ENCODE data around the gene DLG2. TPM values are rescaled to one million over a fixed set of nuclear protein-coding genes. Genes with fewer than 3 reads are reported as not detected.

DLG2 gene
- polyA plus RNA-seq, 3 donors, result 0.24 to 0.39 TPM; not detected in 1

DNA sequence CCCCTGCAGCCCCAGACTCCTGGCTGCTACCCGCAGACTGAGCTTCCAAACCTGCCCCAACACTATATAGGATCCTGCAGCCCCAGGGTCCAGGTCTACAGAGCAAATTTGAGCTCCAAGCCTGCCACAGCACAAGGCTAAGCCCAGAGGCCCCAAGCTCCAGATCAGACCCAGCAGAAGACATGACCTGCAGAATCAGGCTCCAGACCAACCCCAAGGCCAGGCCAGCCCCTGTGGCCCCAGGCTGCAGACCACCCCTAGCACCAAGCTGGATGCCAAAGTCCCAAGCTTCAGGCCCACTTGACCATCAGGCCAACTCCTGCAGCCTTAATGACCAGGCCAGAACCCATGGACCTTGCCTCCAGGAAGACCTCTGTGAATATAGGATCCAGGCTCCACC, 145.3 kb downstream of the DLG2 start:
- peaks cover 37 to 38% of the 10 kb centered on the region in 2 donors for H3K9me3 ChIP-seq (replicated peaks in 1 of 2; ENCODE audit: control insufficient read depth in 1 of 2, insufficient read depth in 1 of 2, low read length in 2 of 2)
- Mint-ChIP-seq H3K9me3 (peaks cover 10 to 39% (median 29%) of the 10 kb centered on the region in 7 donors), H3K27me3 (ENCODE audit: low read depth in 3 of 3) (peaks cover 0 to 2% (median 0%) of the 10 kb centered on the region in 3 donors), H3K36me3 (no peaks in the 10 kb centered on the region), H3K4me1 (no peaks in the 10 kb centered on the region), H3K4me3 (no peak overlapping the region), H3K27ac (no peak overlapping the region)
- H3K27ac ChIP-seq (ENCODE audit: low read depth in 1 of 2, low read length in 2 of 2), result no peak overlapping the region
- 100% methylated on average over 1 of the region's 1 CpG for WGBS (ENCODE audit: insufficient coverage)
- no peaks in the 10 kb centered on the region for H3K79me2 ChIP-seq (ENCODE audit: insufficient read depth, low read length)
- no peaks in the 10 kb centered on the region for H3K36me3 ChIP-seq (replicated peaks in 1 of 2; ENCODE audit: control insufficient read depth in 1 of 2, insufficient read depth in 2 of 2, low read length in 2 of 2)
- H2AFZ ChIP-seq (ENCODE audit: insufficient read depth, low read depth, low read length, poor library complexity, severe bottlenecking), result no peak overlapping the region
- no peak overlapping the region for H3K4me2 ChIP-seq (replicated peaks; ENCODE audit: extremely low read depth, low read length, poor library complexity, severe bottlenecking)
- H3K4me1 ChIP-seq (ENCODE audit: control insufficient read depth in 1 of 2, insufficient read depth in 2 of 2, low read length in 2 of 2), result no peaks in the 10 kb centered on the region
- TF ChIP-seq, protein P1, sequence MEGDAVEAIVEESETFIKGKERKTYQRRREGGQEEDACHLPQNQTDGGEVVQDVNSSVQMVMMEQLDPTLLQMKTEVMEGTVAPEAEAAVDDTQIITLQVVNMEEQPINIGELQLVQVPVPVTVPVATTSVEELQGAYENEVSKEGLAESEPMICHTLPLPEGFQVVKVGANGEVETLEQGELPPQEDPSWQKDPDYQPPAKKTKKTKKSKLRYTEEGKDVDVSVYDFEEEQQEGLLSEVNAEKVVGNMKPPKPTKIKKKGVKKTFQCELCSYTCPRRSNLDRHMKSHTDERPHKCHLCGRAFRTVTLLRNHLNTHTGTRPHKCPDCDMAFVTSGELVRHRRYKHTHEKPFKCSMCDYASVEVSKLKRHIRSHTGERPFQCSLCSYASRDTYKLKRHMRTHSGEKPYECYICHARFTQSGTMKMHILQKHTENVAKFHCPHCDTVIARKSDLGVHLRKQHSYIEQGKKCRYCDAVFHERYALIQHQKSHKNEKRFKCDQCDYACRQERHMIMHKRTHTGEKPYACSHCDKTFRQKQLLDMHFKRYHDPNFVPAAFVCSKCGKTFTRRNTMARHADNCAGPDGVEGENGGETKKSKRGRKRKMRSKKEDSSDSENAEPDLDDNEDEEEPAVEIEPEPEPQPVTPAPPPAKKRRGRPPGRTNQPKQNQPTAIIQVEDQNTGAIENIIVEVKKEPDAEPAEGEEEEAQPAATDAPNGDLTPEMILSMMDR (IDR thresholded peaks at IDR 0.05), result no peak
- no peaks in the 10 kb centered on the region for H4K20me1 ChIP-seq (ENCODE audit: insufficient read depth, low read length)
- intact Hi-C loops (cut with micrococcal nuclease), result no loop called here
- no peak overlapping the region for H3K4me3 ChIP-seq (replicated peaks in 1 of 3; ENCODE audit: low read depth in 2 of 3, low read length in 3 of 3)
- H3K27me3 ChIP-seq (ENCODE audit: control insufficient read depth in 2 of 2, insufficient read depth in 2 of 2, low read length in 2 of 2), result no peaks in the 10 kb centered on the region
- DNase-seq, result no peak
- H3K9ac ChIP-seq (ENCODE audit: insufficient read depth, low read length, poor library complexity, severe bottlenecking), result no peak overlapping the region

DNA sequence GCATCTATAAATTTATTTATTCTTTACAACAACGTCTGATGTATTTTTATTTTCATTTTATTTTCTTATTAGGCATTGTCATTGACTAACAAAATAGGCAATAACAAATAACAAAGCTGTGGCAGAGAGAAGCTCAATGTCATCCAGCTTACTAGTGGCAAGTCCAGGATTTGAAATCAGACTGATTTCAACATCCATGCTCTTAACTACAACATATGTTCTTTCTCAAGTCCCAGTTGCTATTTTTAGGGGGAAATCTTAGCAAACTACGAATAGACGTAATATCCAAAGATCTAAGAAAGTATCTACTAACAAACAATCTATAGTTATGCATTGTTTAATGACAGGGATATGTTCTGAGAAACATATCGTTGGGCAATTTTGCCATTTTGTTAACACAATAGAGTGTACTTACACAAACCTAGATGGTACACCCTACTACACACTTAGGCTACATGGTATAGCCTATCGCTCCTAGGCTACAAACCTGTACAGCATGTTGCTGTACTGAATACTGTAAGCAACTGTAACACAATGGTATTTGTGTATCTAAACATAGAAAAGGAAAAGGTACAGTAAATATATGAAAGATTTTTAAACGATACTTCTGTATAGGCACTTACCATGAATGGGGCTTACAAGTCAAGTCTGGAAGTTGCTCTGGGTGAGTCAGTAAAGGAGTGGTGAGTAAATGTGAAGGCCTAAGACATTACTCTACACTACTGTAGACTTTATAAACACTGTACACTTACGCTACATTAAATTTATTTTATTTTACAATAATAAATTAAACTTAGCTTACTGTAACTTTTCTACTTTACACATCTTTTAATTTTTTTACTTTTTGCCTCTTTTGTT, 151.3 kb downstream of the DLG2 start:
- no peaks in the 10 kb centered on the region for H3K36me3 ChIP-seq (replicated peaks in 1 of 2; ENCODE audit: control insufficient read depth in 1 of 2, insufficient read depth in 2 of 2, low read length in 2 of 2)
- no peak overlapping the region for H2AFZ ChIP-seq (ENCODE audit: insufficient read depth, low read depth, low read length, poor library complexity, severe bottlenecking)
- no peak overlapping the region for H3K4me3 Mint-ChIP-seq
- H3K4me3 ChIP-seq (replicated peaks in 1 of 3; ENCODE audit: low read depth in 2 of 3, low read length in 3 of 3), result no peak overlapping the region
- no peak overlapping the region for H3K9ac ChIP-seq (ENCODE audit: insufficient read depth, low read length, poor library complexity, severe bottlenecking)
- no peak overlapping the region for H3K4me2 ChIP-seq (replicated peaks; ENCODE audit: extremely low read depth, low read length, poor library complexity, severe bottlenecking)
- peaks cover 4 to 22% (median 14%) of the 10 kb centered on the region in 7 donors for H3K9me3 Mint-ChIP-seq
- no peaks in the 10 kb centered on the region for H3K4me1 Mint-ChIP-seq
- no peaks in the 10 kb centered on the region for H3K27me3 ChIP-seq (ENCODE audit: control insufficient read depth in 2 of 2, insufficient read depth in 2 of 2, low read length in 2 of 2)
- H3K36me3 Mint-ChIP-seq, result no peaks in the 10 kb centered on the region
- no peaks in the 10 kb centered on the region for H3K27me3 Mint-ChIP-seq (ENCODE audit: low read depth in 3 of 3)
- no CpG with 5 or more reads among the region's 7 CpGs for WGBS (ENCODE audit: insufficient coverage)
- DNase-seq, result no peak
- H3K27ac ChIP-seq (ENCODE audit: low read depth in 1 of 2, low read length in 2 of 2), result no peak overlapping the region
- no peak overlapping the region for H3K27ac Mint-ChIP-seq
- TF ChIP-seq, protein P1 (IDR thresholded peaks at IDR 0.05), result no peak
- peaks cover 16 to 18% of the 10 kb centered on the region in 2 donors for H3K9me3 ChIP-seq (replicated peaks in 1 of 2; ENCODE audit: control insufficient read depth in 1 of 2, insufficient read depth in 1 of 2, low read length in 2 of 2)
- H4K20me1 ChIP-seq (ENCODE audit: insufficient read depth, low read length), result no peaks in the 10 kb centered on the region
- no peaks in the 10 kb centered on the region for H3K4me1 ChIP-seq (ENCODE audit: control insufficient read depth in 1 of 2, insufficient read depth in 2 of 2, low read length in 2 of 2)
- intact Hi-C loops (cut with micrococcal nuclease), result no loop called here
- no peaks in the 10 kb centered on the region for H3K79me2 ChIP-seq (ENCODE audit: insufficient read depth, low read length)

Data from CD14-positive monocyte (primary cell).